Fibroblast of lung (primary cell): ENCODE data around the gene DPYD.

Experiments used
- EZH2 ChIP-seq: IDR thresholded peaks from 2 replicates; pipeline ENCODE4 v1.5.1; 2012; ENCODE audit warnings: low read length, control low read depth, mild to moderate bottlenecking; ENCODE audit errors: missing control alignments
- TF ChIP-seq, protein P1 (sequence below), 2 donors: IDR thresholded peaks in 1 of 2; conservative IDR thresholded peaks in 1 of 2; 1 replicate in 1 of 2; 2 replicates in 1 of 2; pipeline ENCODE4 v1.5.1; 2011 to 2012; ENCODE audit warnings: low read length in 2 of 2, control low read depth in 1 of 2, inconsistent platforms in 1 of 2, low read depth in 1 of 2, mild to moderate bottlenecking in 1 of 2

DNA sequence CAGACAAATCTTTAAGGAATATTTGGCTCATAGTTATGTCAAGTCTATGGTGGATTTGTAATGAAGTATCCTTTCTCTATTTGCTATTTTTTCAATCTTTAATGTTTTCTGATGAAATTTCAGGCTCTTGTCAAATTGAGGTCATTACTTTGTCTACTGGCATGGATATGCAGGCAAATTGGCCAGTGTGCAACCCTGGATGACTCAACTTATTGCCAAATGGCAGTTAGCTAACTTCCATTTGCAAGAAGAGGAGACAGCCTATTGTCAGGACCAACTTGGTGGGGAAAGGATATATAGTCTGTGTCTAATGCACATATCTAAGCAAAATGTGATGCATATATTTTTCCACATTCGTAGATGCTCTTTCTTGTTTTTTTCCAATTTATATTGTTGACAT, 668.8 kb downstream of the DPYD start:
- TF ChIP-seq, protein P1, sequence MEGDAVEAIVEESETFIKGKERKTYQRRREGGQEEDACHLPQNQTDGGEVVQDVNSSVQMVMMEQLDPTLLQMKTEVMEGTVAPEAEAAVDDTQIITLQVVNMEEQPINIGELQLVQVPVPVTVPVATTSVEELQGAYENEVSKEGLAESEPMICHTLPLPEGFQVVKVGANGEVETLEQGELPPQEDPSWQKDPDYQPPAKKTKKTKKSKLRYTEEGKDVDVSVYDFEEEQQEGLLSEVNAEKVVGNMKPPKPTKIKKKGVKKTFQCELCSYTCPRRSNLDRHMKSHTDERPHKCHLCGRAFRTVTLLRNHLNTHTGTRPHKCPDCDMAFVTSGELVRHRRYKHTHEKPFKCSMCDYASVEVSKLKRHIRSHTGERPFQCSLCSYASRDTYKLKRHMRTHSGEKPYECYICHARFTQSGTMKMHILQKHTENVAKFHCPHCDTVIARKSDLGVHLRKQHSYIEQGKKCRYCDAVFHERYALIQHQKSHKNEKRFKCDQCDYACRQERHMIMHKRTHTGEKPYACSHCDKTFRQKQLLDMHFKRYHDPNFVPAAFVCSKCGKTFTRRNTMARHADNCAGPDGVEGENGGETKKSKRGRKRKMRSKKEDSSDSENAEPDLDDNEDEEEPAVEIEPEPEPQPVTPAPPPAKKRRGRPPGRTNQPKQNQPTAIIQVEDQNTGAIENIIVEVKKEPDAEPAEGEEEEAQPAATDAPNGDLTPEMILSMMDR (conservative IDR thresholded peaks at IDR 0.05 in 1 of 2, IDR thresholded peaks at IDR 0.05 in 1 of 2; ENCODE audit: low read depth in 1 of 2, low read length in 2 of 2) = no peak
- no peak for TF ChIP-seq EZH2
